ENCODE data around the gene MAPK13. TPM values are rescaled to one million over a fixed set of nuclear protein-coding genes. Genes with fewer than 3 reads are reported as not detected.

The MAPK13 gene
- total and polyA plus RNA-seq, 2 experiments from 2014 or later = 2.9 to 6.6 TPM

GRCh38 chr6:36132246-36132895 lies 2.1 kb downstream of the MAPK13 start:
- Histone ChIP-seq H3K27me3 (replicated peaks; ENCODE audit: insufficient read depth) (no peaks in the 10 kb centered on the region), H3F3A (ENCODE audit: insufficient read depth) (0 out of 2 replicates have a peak, but pooled peaks cover 3% of the 10 kb centered on the region), H3K4me2 (ENCODE audit: unreplicated experiment) (no peak overlapping the region), H3K4me1 (ENCODE audit: insufficient read depth) (peaks cover 26% of the 10 kb centered on the region), H3K9ac (no peak overlapping the region), H3K36me3 (ENCODE audit: low read depth) (no peaks in the 10 kb centered on the region), H3K9me3 (ENCODE audit: low read depth) (no peaks in the 10 kb centered on the region), H3K4me3 (no peak overlapping the region), H3K27ac (no peak overlapping the region), H2AFZ (no peak overlapping the region), H4K20me1 (ENCODE audit: insufficient read depth) (no peaks in the 10 kb centered on the region), H3K9me2 (ENCODE audit: insufficient read depth) (no peaks in the 10 kb centered on the region), H3K79me2 (ENCODE audit: insufficient read depth) (no peaks in the 10 kb centered on the region)
- no peak for DNase-seq
- in situ Hi-C loops (cut with MboI) = no loop called here
- TF ChIP-seq EZH2phosphoT487 (IDR thresholded peaks at IDR 0.05; ENCODE audit: insufficient read depth, low read depth) (no peak), EZH2 (IDR thresholded peaks at IDR 0.05; ENCODE audit: insufficient read depth, poor library complexity, severe bottlenecking) (no peak)
- WGBS, 2 experiments (ENCODE audit: low coverage in 1 of 2, low lambda C conversion rate in 2 of 2, missing lambda C conversion rate in 2 of 2) = 84 to 87% methylated on average over 4 to 5 of the region's 5 CpGs

DNA sequence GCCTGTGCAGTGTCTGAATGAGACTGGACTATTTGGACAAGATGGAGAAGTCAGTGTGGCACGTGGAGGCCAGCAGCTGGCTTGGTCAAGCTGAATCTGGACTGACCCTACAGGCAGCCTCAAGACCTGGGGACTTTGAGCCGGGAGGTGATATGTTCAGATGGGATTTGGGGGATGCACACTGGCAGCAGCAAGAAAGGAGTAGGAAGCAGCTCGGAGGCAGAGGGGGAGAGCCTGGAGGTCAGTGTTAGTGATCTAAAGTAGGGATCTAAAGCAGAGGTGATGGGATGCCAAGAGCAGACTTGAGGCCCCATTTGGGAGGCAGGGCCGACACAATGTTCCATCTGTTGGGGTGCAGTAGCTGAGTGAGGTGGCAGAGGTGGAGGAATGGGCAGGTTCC lies 2.8 kb downstream of the MAPK13 start:
- H3K9me3 ChIP-seq (ENCODE audit: low read depth) = no peaks in the 10 kb centered on the region
- no peak overlapping the region for H3K4me3 ChIP-seq
- peaks cover 19% of the 10 kb centered on the region for H3K4me1 ChIP-seq (ENCODE audit: insufficient read depth)
- no peak for DNase-seq
- H2AFZ ChIP-seq = no peak overlapping the region
- no peaks in the 10 kb centered on the region for H3K27me3 ChIP-seq (replicated peaks; ENCODE audit: insufficient read depth)
- H3K36me3 ChIP-seq (ENCODE audit: low read depth) = no peaks in the 10 kb centered on the region
- no peaks in the 10 kb centered on the region for H3K79me2 ChIP-seq (ENCODE audit: insufficient read depth)
- no peaks in the 10 kb centered on the region for H4K20me1 ChIP-seq (ENCODE audit: insufficient read depth)
- H3K9me2 ChIP-seq (ENCODE audit: insufficient read depth) = no peaks in the 10 kb centered on the region
- H3K9ac ChIP-seq = no peak overlapping the region
- no peak overlapping the region for H3K27ac ChIP-seq
- 90 to 98% methylated on average over 4 of the region's 4 CpGs for WGBS, 2 experiments (ENCODE audit: low coverage in 1 of 2, low lambda C conversion rate in 2 of 2, missing lambda C conversion rate in 2 of 2)
- H3K4me2 ChIP-seq (ENCODE audit: unreplicated experiment) = no peak overlapping the region
- in situ Hi-C loops (cut with MboI) = no loop called here
- 0 out of 2 replicates have a peak, but pooled peaks cover 3% of the 10 kb centered on the region for H3F3A ChIP-seq (ENCODE audit: insufficient read depth)
- TF ChIP-seq EZH2 (IDR thresholded peaks at IDR 0.05; ENCODE audit: insufficient read depth, poor library complexity, severe bottlenecking) (no peak), EZH2phosphoT487 (IDR thresholded peaks at IDR 0.05; ENCODE audit: insufficient read depth, low read depth) (no peak)

DNA sequence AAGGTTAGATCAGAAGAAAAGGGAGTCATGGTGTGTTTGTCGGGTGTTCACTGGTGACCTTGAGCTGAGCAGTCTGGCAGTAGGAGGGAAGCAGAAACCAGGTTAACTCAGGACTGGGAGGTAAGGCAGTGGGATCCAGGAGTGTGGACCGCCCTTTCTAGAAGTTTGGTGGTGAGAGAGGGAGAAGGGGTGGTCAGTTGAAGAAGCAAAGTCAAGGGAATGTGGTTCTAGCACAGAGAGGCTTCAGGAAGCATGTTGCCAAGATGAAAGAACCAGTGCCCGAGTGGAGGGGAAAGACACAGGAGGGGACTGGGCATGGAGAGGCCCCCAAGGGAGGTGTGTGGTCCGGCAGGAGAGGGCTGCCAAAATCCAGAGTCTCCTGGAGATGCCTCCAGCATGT lies 3.6 kb downstream of the MAPK13 start:
- H3K4me1 ChIP-seq (ENCODE audit: insufficient read depth) = peaks cover 17% of the 10 kb centered on the region
- no peaks in the 10 kb centered on the region for H3K36me3 ChIP-seq (ENCODE audit: low read depth)
- no peaks in the 10 kb centered on the region for H3K9me3 ChIP-seq (ENCODE audit: low read depth)
- H4K20me1 ChIP-seq (ENCODE audit: insufficient read depth) = no peaks in the 10 kb centered on the region
- 0 out of 2 replicates have a peak, but pooled peaks cover 3% of the 10 kb centered on the region for H3F3A ChIP-seq (ENCODE audit: insufficient read depth)
- in situ Hi-C loops (cut with MboI) = no loop called here
- H2AFZ ChIP-seq = no peak overlapping the region
- H3K27me3 ChIP-seq (replicated peaks; ENCODE audit: insufficient read depth) = no peaks in the 10 kb centered on the region
- no peak overlapping the region for H3K4me3 ChIP-seq
- TF ChIP-seq EZH2phosphoT487 (IDR thresholded peaks at IDR 0.05; ENCODE audit: insufficient read depth, low read depth) (no peak), EZH2 (IDR thresholded peaks at IDR 0.05; ENCODE audit: insufficient read depth, poor library complexity, severe bottlenecking) (no peak)
- no peak overlapping the region for H3K27ac ChIP-seq
- DNase-seq = no peak
- no peak overlapping the region for H3K4me2 ChIP-seq (ENCODE audit: unreplicated experiment)
- H3K79me2 ChIP-seq (ENCODE audit: insufficient read depth) = no peaks in the 10 kb centered on the region
- no peaks in the 10 kb centered on the region for H3K9me2 ChIP-seq (ENCODE audit: insufficient read depth)
- no peak overlapping the region for H3K9ac ChIP-seq
- WGBS, 2 experiments (ENCODE audit: low coverage in 1 of 2, low lambda C conversion rate in 2 of 2, missing lambda C conversion rate in 2 of 2) = 94 to 95% methylated on average over 4 of the region's 4 CpGs

DNA sequence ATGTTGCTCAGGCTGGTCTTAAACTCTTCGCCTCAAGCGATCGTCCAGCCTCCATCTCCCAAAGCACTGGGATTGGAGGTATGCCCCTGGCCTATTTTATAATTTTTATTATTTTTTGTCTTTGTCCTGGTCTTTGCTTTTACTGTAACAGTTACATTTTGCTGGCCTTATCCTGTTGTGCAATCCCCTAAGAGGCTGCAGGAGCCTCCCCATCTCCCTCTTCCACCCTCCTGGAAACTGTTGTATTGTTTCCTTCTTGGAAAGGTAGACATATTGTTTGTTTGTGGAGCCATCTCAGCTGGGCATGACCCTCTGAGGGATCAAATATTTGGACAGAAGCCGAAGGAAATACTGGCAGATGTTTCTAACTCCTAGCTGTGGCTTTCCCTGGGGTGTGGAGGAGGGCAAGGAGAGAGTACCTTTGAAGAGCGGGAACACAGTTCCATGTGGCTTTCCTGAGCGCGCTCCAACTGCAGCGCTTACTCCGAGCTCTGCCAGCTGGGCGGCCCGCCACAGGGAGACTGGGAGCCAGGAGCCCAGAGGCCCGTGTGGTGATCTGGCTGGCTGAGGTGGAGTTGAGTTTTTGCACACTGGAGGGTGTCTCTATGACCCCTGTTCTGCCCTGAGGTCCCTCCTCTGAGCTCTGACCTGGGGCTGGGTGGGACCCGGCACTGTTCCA lies 4.9 kb downstream of the MAPK13 start:
- no peaks in the 10 kb centered on the region for H4K20me1 ChIP-seq (ENCODE audit: insufficient read depth)
- no peaks in the 10 kb centered on the region for H3K27me3 ChIP-seq (replicated peaks; ENCODE audit: insufficient read depth)
- H3K4me2 ChIP-seq (ENCODE audit: unreplicated experiment) = no peak overlapping the region
- H3K36me3 ChIP-seq (ENCODE audit: low read depth) = no peaks in the 10 kb centered on the region
- no peak overlapping the region for H3K4me3 ChIP-seq
- no peaks in the 10 kb centered on the region for H3F3A ChIP-seq (ENCODE audit: insufficient read depth)
- peaks cover 11% of the 10 kb centered on the region for H3K4me1 ChIP-seq (ENCODE audit: insufficient read depth)
- no peak for TF ChIP-seq EZH2 (IDR thresholded peaks at IDR 0.05; ENCODE audit: insufficient read depth, poor library complexity, severe bottlenecking)
- TF ChIP-seq EZH2phosphoT487 (IDR thresholded peaks at IDR 0.05; ENCODE audit: insufficient read depth, low read depth) = no peak
- no peaks in the 10 kb centered on the region for H3K9me2 ChIP-seq (ENCODE audit: insufficient read depth)
- no peaks in the 10 kb centered on the region for H3K79me2 ChIP-seq (ENCODE audit: insufficient read depth)
- no peak for DNase-seq
- H3K9me3 ChIP-seq (ENCODE audit: low read depth) = no peaks in the 10 kb centered on the region
- no peak overlapping the region for H2AFZ ChIP-seq
- 51 to 59% methylated on average over 13 of the region's 13 CpGs for WGBS, 2 experiments (ENCODE audit: low coverage in 1 of 2, low lambda C conversion rate in 2 of 2, missing lambda C conversion rate in 2 of 2)
- no peak overlapping the region for H3K27ac ChIP-seq
- no peak overlapping the region for H3K9ac ChIP-seq
- in situ Hi-C loops (cut with MboI) = no loop called here
